Retinal pigment epithelial cell (primary cell): Measurements from ENCODE around the gene SHH.

ENCODE experiments used
- DNase-seq: peaks from one replicate; pipeline ENCODE4 v3.0.0-alpha.2; 2010; ENCODE audit warnings: low read depth
- H3K4me3 ChIP-seq: 2 replicates; pipeline ENCODE4 v1.5.1; 2011; ENCODE audit warnings: mild to moderate bottlenecking, low read length, control low read depth, moderate library complexity
- CTCF ChIP-seq: conservative IDR thresholded peaks from 2 replicates; pipeline ENCODE4 v1.5.1; 2011; ENCODE audit warnings: low read depth, low read length, control low read depth, inconsistent platforms

The SHH gene

GRCh38 chr7:155829796-155830470 lies 17.7 kb upstream of the SHH start:
- no peak for TF ChIP-seq CTCF
- DNase-seq: no peak
- no peak overlapping the region for H3K4me3 ChIP-seq

GRCh38 chr7:155825336-155825735 lies 13.1 kb upstream of the SHH start:
- no peak for TF ChIP-seq CTCF
- no peak overlapping the region for H3K4me3 ChIP-seq
- no peak for DNase-seq

- DNase-seq: peak; percentile 52
- no peak for TF ChIP-seq CTCF
- no peak overlapping the region for H3K4me3 ChIP-seq
These were observed 12.1 kb upstream of the SHH start for GRCh38 chr7:155824227-155824886.

- no peak overlapping the region for H3K4me3 ChIP-seq
- DNase-seq: no peak
- TF ChIP-seq CTCF: no peak
These were observed 9.6 kb upstream of the SHH start for GRCh38 chr7:155821851-155822250.

- DNase-seq: no peak
- H3K4me3 ChIP-seq: no peak overlapping the region
- TF ChIP-seq CTCF: no peak
These were observed 8.5 kb upstream of the SHH start for GRCh38 chr7:155820788-155821187.

GRCh38 chr7:155820246-155820645 lies 8.0 kb upstream of the SHH start:
- TF ChIP-seq CTCF: no peak
- no peak for DNase-seq
- no peak overlapping the region for H3K4me3 ChIP-seq

GRCh38 chr7:155819186-155819585 lies 6.9 kb upstream of the SHH start:
- no peak for DNase-seq
- H3K4me3 ChIP-seq: no peak overlapping the region
- no peak for TF ChIP-seq CTCF
